ENCODE data around the gene KIAA1549.

- TF ChIP-seq CTCF (IDR thresholded peaks at IDR 0.05) (no peak), EP300 (IDR thresholded peaks at IDR 0.05) (no peak), POLR2A (IDR thresholded peaks at IDR 0.05) (no peak)
These were observed 82.4 kb downstream of the KIAA1549 start for GRCh38 chr7:138898802-138899201.

Data from suprapubic skin (tissue), 3 donors.